ENCODE data around the gene TNFRSF25.
A peak's percentile ranks its signal among the peaks of the same experiment; 100 is the strongest.
"Not testable (repeated sequence)": the region's sequence is repeated elsewhere in the genome, so short reads cannot be mapped to it uniquely, and the experiment has no call there.

The TNFRSF25 gene

GRCh38 chr1:6446665-6447015 is 19.3 kb downstream of the TNFRSF25 start:
- TF ChIP-seq CTCF (IDR thresholded peaks at IDR 0.05; ENCODE audit: extremely low read depth, insufficient read depth, missing control alignments) = no peak
- DNase-seq (ENCODE audit: low spot score) = no peak
- in situ Hi-C loops (cut with MboI; ENCODE audit: low pct_unique_long_range_greater_than_20kb, low sequenced_read_pairs, unreplicated experiment) = no loop called here

DNA sequence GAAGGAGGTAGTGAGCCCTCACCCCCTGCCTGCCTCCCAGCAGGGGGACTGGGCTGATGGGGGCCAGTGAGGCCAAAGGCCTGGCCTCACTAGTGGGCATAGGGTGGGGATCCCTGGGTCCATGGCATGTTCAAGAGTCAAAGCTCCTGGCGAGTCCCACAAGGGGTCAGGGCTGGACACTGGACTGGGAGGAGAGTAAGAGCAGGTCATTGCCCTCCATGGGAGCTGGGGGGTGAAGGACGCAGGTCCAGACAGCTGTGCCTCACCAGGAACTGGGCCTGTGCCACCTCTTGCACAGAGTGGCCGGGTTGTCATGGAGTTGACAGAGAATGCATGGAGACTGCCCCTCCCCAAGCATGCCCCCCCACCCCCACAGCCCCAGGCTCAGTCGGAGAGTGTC is 20.0 kb downstream of the TNFRSF25 start:
- in situ Hi-C loops (cut with MboI; ENCODE audit: low pct_unique_long_range_greater_than_20kb, low sequenced_read_pairs, unreplicated experiment); DNase-seq (ENCODE audit: low spot score): not testable (repeated sequence)

DNA sequence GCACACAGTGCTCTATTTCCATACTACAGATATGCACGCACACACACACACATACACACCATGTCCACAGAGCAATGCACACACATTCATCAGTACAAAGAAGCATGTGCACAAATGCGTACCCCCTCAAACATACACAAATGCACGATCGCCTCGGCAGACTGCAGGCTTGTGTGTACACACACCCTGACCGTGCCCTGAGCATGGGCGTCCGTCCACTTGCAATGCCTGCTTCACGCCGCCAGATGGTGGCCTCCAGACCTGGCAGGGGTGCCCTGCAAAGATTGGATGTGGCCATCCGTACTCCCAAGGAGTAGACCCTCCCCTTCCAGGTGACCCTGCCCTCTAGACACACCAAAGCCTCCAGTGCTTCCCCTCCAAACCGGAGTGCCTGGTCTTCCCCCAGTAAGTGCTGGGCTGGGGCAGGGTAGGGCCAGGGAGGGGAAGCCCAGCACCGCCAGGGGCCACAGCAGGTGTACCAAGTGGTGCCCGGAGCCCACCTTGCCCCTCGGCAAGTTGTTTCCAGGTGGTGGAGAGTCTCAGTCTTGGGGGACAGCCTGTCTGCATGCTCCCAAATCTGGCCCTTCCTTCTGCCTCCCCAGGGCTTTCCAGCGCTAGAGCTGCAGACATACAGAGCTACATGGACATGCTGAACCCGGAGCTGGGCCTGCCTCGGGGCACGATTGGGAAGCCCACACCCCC is 20.8 kb downstream of the TNFRSF25 start:
- TF ChIP-seq CTCF (IDR thresholded peaks at IDR 0.05; ENCODE audit: extremely low read depth, insufficient read depth, missing control alignments) = peak; percentile 31
- DNase-seq (ENCODE audit: low spot score) = no peak
- in situ Hi-C loops (cut with MboI; ENCODE audit: low pct_unique_long_range_greater_than_20kb, low sequenced_read_pairs, unreplicated experiment) = no loop called here

DNA sequence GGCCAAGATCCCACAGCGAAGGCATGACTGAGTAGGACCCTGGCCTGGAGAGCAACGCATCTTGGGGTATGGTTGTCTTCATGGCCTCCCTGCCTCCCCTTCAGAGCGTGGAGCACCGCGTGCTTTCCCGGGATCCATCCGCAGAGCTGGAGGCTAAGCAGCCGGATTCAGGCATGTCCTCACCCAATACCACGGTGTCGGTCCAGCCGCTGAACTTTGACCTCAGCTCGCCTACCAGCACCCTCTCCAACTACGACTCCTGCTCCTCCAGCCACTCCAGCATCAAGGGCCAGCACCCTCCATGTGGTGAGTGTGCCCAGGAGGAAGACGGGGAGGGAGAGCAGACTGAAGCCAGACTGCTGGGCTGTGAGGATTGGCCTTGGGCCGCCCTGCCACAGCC is 21.6 kb downstream of the TNFRSF25 start:
- no peak for DNase-seq (ENCODE audit: low spot score)
- in situ Hi-C loops (cut with MboI; ENCODE audit: low pct_unique_long_range_greater_than_20kb, low sequenced_read_pairs, unreplicated experiment) = no loop called here
- no peak for TF ChIP-seq CTCF (IDR thresholded peaks at IDR 0.05; ENCODE audit: extremely low read depth, insufficient read depth, missing control alignments)

- in situ Hi-C loops (cut with MboI; ENCODE audit: low pct_unique_long_range_greater_than_20kb, low sequenced_read_pairs, unreplicated experiment) = no loop called here
- no peak for DNase-seq (ENCODE audit: low spot score)
- no peak for TF ChIP-seq CTCF (IDR thresholded peaks at IDR 0.05; ENCODE audit: extremely low read depth, insufficient read depth, missing control alignments)
These were observed 22.4 kb downstream of the TNFRSF25 start for GRCh38 chr1:6443339-6444115.

- in situ Hi-C loops (cut with MboI; ENCODE audit: low pct_unique_long_range_greater_than_20kb, low sequenced_read_pairs, unreplicated experiment) = no loop called here
- DNase-seq (ENCODE audit: low spot score) = no peak
These were observed 24.4 kb downstream of the TNFRSF25 start for GRCh38 chr1:6441586-6441985.

More at GRCh38 chr1:6441586-6441985, 24.4 kb downstream of the TNFRSF25 start:
- TF ChIP-seq CTCF (IDR thresholded peaks at IDR 0.05; ENCODE audit: extremely low read depth, insufficient read depth, missing control alignments) = no peak
